ENCODE results near the gene LGALS9C.
"Not testable (repeated sequence)": the region's sequence is repeated elsewhere in the genome, so short reads cannot be mapped to it uniquely, and the experiment has no call there.

Gene LGALS9C

GRCh38 chr17:18476508-18477308, at the start of gene LGALS9C:
Gene LGALS9C, plus strand, starts transcription at chr17:18476789. Its CDS starts 66 bp downstream, at chr17:18476855.
- not testable (repeated sequence) for H3K4me3 ChIP-seq (ENCODE audit: low read depth, low read length)

- not testable (repeated sequence) for H3K4me3 ChIP-seq (ENCODE audit: low read depth, low read length)
Measured at GRCh38 chr17:18432206-18432605, 44.4 kb upstream of the LGALS9C start.

- not testable (repeated sequence) for H3K4me3 ChIP-seq (ENCODE audit: low read depth, low read length)
Measured at GRCh38 chr17:18439465-18439870, 37.1 kb upstream of the LGALS9C start.

GRCh38 chr17:18442093-18442492, 34.5 kb upstream of the LGALS9C start:
- not testable (repeated sequence) for H3K4me3 ChIP-seq (ENCODE audit: low read depth, low read length)

GRCh38 chr17:18442532-18442931, 34.1 kb upstream of the LGALS9C start:
- not testable (repeated sequence) for H3K4me3 ChIP-seq (ENCODE audit: low read depth, low read length)

- not testable (repeated sequence) for H3K4me3 ChIP-seq (ENCODE audit: low read depth, low read length)
Measured at GRCh38 chr17:18447476-18448205, 28.9 kb upstream of the LGALS9C start.

GRCh38 chr17:18448311-18448710, 28.3 kb upstream of the LGALS9C start:
- not testable (repeated sequence) for H3K4me3 ChIP-seq (ENCODE audit: low read depth, low read length)

- not testable (repeated sequence) for H3K4me3 ChIP-seq (ENCODE audit: low read depth, low read length)
Measured at GRCh38 chr17:18449833-18450232, 26.8 kb upstream of the LGALS9C start.

- H3K4me3 ChIP-seq (ENCODE audit: low read depth, low read length), result not testable (repeated sequence)
Measured at GRCh38 chr17:18450998-18451397, 25.6 kb upstream of the LGALS9C start.

- not testable (repeated sequence) for H3K4me3 ChIP-seq (ENCODE audit: low read depth, low read length)
Measured at GRCh38 chr17:18451969-18452368, 24.6 kb upstream of the LGALS9C start.

GRCh38 chr17:18459035-18459434, 17.6 kb upstream of the LGALS9C start:
- not testable (repeated sequence) for H3K4me3 ChIP-seq (ENCODE audit: low read depth, low read length)

- not testable (repeated sequence) for H3K4me3 ChIP-seq (ENCODE audit: low read depth, low read length)
Measured at GRCh38 chr17:18463831-18464502, 12.6 kb upstream of the LGALS9C start.

- H3K4me3 ChIP-seq (ENCODE audit: low read depth, low read length), result not testable (repeated sequence)
Measured at GRCh38 chr17:18466250-18466983, 10.2 kb upstream of the LGALS9C start.

- not testable (repeated sequence) for H3K4me3 ChIP-seq (ENCODE audit: low read depth, low read length)
Measured at GRCh38 chr17:18467001-18467400, 9.6 kb upstream of the LGALS9C start.

- not testable (repeated sequence) for H3K4me3 ChIP-seq (ENCODE audit: low read depth, low read length)
Measured at GRCh38 chr17:18468472-18469171, 8.0 kb upstream of the LGALS9C start.

- H3K4me3 ChIP-seq (ENCODE audit: low read depth, low read length), result not testable (repeated sequence)
Measured at GRCh38 chr17:18469837-18470236, 6.8 kb upstream of the LGALS9C start.

- not testable (repeated sequence) for H3K4me3 ChIP-seq (ENCODE audit: low read depth, low read length)
Measured at GRCh38 chr17:18470345-18470930, 6.2 kb upstream of the LGALS9C start.

- not testable (repeated sequence) for H3K4me3 ChIP-seq (ENCODE audit: low read depth, low read length)
Measured at GRCh38 chr17:18473967-18474366, 2.6 kb upstream of the LGALS9C start.

GRCh38 chr17:18474754-18475153, 1.8 kb upstream of the LGALS9C start:
- not testable (repeated sequence) for H3K4me3 ChIP-seq (ENCODE audit: low read depth, low read length)

- H3K4me3 ChIP-seq (ENCODE audit: low read depth, low read length), result not testable (repeated sequence)
Measured at GRCh38 chr17:18477367-18477766, 778 bp downstream of the LGALS9C start.
